IgD-negative memory B cell (primary cell): ENCODE results near the gene GNB5. TPM values are rescaled to one million over a fixed set of nuclear protein-coding genes. Genes with fewer than 3 reads are reported as not detected.

Source experiments
- H3K27ac Mint-ChIP-seq, 3 donors: one replicate each; pipeline ENCODE4 v1.8.0; 2020 to 2022; ENCODE audit warnings: mild to moderate bottlenecking in 3 of 3, mixed read lengths in 3 of 3, moderate library complexity in 1 of 3
- H3K27me3 Mint-ChIP-seq: one replicate; pipeline ENCODE4 v1.8.0; 2021; ENCODE audit warnings: mixed read lengths
- H3K36me3 Mint-ChIP-seq: one replicate; pipeline ENCODE4 v1.8.0; 2020; ENCODE audit warnings: mild to moderate bottlenecking, mixed read lengths
- H3K4me1 Mint-ChIP-seq, 3 donors: one replicate each; pipeline ENCODE4 v1.8.0; 2020 to 2022; ENCODE audit warnings: mixed read lengths in 3 of 3, mild to moderate bottlenecking in 1 of 3
- H3K4me3 Mint-ChIP-seq, 4 donors: one replicate each; pipeline ENCODE4 v1.8.0; 2020 to 2022; ENCODE audit warnings: mild to moderate bottlenecking in 4 of 4, mixed read lengths in 4 of 4, moderate library complexity in 3 of 4
- H3K9me3 Mint-ChIP-seq, 3 donors: one replicate each; pipeline ENCODE4 v1.8.0; 2020 to 2021; ENCODE audit warnings: mixed read lengths in 3 of 3, mild to moderate bottlenecking in 1 of 3
- polyA plus RNA-seq: library from polyadenylated mRNA; unstranded; fragments of 300-500 nt; fragmentation: Illumina TruSeq; gene quantifications from one replicate; pipeline ENCODE4 v1.2.3, GENCODE V29; 2021

The GNB5 gene
- polyA plus RNA-seq, 1 donor from 2014 or later, result 83.2 TPM

DNA sequence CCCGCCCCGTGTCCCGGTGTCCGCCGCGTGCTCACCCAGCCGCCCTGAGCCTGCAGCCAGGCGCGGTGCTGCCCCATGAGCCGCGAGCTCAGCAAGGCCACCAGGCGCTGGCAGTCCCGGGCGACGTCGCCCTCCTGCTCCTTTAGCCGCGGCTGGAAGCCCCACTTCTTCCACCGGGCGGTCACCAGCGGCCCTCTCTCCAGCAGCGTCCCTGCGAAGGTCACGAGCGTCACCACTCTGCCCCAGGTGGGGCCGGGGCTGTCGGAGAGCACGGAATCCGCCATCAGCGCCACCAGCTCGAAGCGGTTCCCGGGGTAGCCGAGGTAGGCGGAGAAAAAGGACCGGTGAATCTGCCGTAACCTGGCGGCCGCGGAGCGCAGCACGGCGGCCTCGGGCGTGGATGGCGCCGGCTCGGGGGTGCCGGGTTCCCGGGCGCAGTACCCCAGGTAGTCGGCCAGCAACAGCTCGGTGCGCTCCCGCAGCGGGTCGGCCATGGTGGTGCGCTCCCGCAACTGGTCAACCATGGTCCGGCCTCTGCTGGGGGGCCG lies 78.9 kb downstream of the GNB5 start:
- Mint-ChIP-seq H3K27me3 (peaks cover 14% of the 10 kb centered on the region), H3K27ac (no peak overlapping the region)

DNA sequence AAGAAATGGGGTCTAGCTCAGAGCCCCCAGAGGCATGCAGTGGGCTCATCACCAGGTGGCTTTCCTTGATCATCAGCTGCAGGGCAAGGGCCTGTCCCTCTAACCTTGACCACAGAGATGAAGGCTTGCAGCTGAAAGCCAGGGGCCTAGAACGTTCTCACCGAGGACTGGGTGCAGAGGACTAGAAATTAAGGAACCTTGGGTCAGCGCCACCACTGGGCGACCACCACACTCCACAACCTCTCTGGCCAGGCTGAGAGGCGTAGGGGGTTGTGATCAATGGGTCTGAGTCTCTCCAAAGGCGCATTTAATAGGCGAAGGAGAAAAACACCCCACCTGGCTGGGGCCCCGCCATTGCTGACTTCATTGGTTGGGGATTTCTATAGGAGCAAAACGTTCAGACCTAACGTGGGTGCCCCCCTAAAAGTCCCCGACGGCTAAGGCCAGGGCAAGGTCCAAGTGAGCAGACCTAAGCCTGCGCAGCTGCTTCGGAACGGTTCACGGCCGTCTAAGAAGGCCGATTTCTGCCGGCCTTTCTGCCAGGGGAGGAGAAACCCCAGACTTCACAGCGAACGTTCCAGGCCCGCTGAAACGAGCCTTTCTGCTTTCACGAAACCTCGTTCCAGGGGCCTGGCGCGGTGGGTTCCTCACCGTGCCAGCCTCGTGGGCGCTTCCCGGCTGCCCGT lies 79.5 kb downstream of the GNB5 start:
- Mint-ChIP-seq H3K9me3 (no peaks in the 10 kb centered on the region), H3K27ac (peak overlapping the region in 1 of 3 donors; percentile 22), H3K36me3 (no peaks in the 10 kb centered on the region), H3K4me1 (peaks cover 9 to 14% (median 11%) of the 10 kb centered on the region in 3 donors), H3K27me3 (peaks cover 14% of the 10 kb centered on the region), H3K4me3 (peak overlapping the region; percentile 58 to 91 (median 83))

More for the DNA sequence above, 78.9 kb downstream of the GNB5 start:
- Mint-ChIP-seq H3K36me3 (no peaks in the 10 kb centered on the region), H3K4me3 (peak overlapping the region in 3 of 4 donors; percentile 79 to 91 (median 87)), H3K4me1 (peaks cover 10 to 14% (median 11%) of the 10 kb centered on the region in 3 donors), H3K9me3 (no peaks in the 10 kb centered on the region)

DNA sequence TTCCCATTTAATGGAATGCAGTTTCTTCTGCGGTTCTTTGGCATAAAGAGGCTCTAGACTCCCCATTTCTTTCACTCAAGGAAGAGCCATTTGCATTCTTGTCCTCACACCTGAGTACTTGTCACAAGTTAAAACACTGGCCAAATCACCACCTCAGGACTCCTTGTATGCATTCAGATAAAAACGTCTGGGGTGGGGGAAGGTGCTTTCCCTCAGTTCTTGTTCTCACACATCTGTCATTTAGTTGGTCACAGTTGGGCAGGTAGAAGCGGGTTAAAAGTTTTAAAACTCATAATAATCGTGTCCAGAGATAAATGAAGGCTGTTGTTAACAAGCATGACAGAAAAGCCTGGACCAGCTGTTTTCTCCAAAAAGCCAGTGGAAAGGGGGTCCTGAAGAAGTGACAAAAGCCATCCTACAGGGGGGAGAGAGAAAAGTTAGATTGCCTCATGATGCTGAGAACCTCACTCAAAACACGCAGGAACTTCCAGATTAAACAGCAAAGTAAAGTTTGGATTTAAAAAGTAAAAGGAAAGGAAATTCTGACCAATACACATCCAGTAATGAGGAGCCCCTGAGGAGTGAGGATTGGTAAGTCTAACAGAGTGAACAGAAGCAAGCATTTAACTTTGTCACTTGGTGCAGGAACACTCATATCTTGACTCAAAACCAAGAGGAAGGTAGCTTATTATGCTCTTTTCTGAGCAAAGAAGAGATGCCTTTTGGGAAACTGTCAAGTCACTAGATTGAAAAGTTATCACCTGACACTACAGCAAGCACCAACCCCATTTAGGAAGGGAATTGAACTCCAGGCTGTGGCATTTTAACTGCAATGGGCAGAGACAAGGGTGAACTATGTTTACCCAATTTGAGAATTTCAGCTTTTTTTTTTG lies 81.4 kb downstream of the GNB5 start:
- no peaks in the 10 kb centered on the region for H3K9me3 Mint-ChIP-seq
- no peaks in the 10 kb centered on the region for H3K36me3 Mint-ChIP-seq
- peak overlapping the region in 3 of 4 donors; percentile 39 to 68 (median 50) for H3K4me3 Mint-ChIP-seq
- H3K27me3 Mint-ChIP-seq, result peaks cover 14% of the 10 kb centered on the region
- peak overlapping the region in 1 of 3 donors; percentile 29 for H3K27ac Mint-ChIP-seq
- H3K4me1 Mint-ChIP-seq, result peaks cover 7 to 14% (median 13%) of the 10 kb centered on the region in 3 donors

DNA sequence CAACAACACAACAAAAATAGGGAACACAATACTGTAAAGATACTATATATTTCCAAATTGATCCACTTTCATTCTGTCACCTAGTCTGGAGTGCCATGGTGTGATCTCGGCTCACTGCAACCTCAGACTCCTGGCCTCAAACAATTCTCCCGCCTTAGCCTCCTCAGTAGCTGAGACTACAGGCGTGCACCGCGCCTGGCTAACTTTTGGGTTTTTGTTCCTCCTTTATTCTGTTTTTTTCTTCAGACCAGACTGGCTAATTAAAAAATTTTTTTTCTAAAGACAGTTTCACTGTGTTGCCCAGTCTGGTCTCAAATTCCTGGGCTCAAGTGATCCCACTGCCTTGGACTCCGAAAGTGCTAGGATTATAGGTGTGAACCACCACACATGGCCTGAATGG lies 84.0 kb downstream of the GNB5 start:
- Mint-ChIP-seq H3K36me3 (no peaks in the 10 kb centered on the region), H3K4me3 (no peak overlapping the region), H3K4me1 (peaks cover 21 to 31% (median 30%) of the 10 kb centered on the region in 3 donors), H3K27ac (no peak overlapping the region), H3K27me3 (peaks cover 17% of the 10 kb centered on the region), H3K9me3 (no peaks in the 10 kb centered on the region)

DNA sequence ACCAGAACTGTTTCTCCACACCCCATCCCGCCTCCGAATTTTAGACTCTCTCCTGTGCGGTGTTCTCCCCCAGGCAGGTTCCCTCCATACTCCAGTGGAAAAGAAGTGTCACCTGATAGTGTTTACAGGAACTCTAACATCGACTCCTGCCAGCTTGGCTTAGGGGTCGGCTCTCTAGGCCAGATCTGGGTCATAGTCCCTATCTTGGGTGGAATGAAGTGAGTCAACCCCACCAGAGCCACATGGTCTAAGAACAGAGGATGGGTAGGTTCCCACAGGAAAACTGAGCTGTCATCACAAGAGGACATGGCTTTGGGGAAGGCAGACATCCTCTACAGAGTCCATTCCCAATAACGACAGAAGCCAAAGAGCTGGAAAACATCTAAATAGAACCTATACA lies 84.6 kb downstream of the GNB5 start:
- Mint-ChIP-seq H3K4me1 (peaks cover 25 to 37% (median 34%) of the 10 kb centered on the region in 3 donors), H3K36me3 (no peaks in the 10 kb centered on the region), H3K4me3 (no peak overlapping the region), H3K9me3 (peaks cover 0 to 2% (median 0%) of the 10 kb centered on the region in 3 donors), H3K27ac (peak overlapping the region in 2 of 3 donors; percentile 28 to 74), H3K27me3 (peaks cover 16% of the 10 kb centered on the region)

DNA sequence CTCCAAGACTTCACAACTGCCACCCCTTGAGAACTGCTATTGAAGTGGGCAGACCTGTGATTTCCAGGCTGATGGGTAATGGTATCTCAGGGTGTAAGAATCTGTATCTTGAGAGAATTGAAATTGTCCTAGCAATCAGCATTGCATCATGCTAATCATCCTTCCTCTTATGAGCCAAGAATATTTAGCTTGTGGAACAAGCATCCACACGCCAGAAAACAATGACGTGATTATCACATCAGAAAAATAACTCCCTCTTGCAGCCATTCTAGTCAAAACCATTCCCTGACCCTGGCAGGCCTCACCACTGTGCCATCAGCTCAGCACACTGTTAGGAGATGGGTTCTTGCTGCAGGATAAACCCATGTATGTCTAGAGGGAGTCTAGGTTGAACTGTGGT lies 85.3 kb downstream of the GNB5 start:
- Mint-ChIP-seq H3K36me3 (no peaks in the 10 kb centered on the region), H3K4me3 (no peak overlapping the region), H3K9me3 (peaks cover 0 to 2% (median 0%) of the 10 kb centered on the region in 3 donors), H3K27me3 (peaks cover 10% of the 10 kb centered on the region), H3K27ac (no peak overlapping the region), H3K4me1 (peaks cover 29 to 32% (median 32%) of the 10 kb centered on the region in 3 donors)

DNA sequence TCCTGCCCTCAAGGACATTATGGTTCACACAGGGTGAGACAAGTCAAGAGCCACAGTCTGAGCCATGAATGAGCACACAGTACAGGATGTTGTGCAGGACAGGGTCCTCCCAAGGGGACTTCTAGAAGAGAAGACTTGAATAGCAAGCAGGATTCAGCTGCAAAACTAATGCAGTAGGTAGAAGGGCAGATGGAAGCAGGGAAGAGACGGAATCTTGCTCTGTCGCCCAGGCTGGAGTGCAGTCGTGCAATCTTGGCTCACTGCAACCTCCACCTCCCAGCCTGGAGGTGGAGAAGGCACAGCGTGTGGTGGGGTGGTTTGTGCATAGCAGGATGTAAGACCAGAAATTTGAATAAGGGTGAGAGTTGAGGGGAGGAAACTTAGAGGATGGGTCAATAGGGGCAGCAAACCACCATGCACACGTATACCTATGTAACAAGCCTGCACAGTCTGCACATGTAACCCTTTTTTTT lies 86.6 kb downstream of the GNB5 start:
- Mint-ChIP-seq H3K4me1 (peaks cover 23 to 26% (median 26%) of the 10 kb centered on the region in 3 donors), H3K9me3 (peaks cover 0 to 2% (median 0%) of the 10 kb centered on the region in 3 donors), H3K27me3 (peaks cover 8% of the 10 kb centered on the region), H3K4me3 (peak overlapping the region in 2 of 4 donors; percentile 18 to 74), H3K27ac (no peak overlapping the region), H3K36me3 (no peaks in the 10 kb centered on the region)

DNA sequence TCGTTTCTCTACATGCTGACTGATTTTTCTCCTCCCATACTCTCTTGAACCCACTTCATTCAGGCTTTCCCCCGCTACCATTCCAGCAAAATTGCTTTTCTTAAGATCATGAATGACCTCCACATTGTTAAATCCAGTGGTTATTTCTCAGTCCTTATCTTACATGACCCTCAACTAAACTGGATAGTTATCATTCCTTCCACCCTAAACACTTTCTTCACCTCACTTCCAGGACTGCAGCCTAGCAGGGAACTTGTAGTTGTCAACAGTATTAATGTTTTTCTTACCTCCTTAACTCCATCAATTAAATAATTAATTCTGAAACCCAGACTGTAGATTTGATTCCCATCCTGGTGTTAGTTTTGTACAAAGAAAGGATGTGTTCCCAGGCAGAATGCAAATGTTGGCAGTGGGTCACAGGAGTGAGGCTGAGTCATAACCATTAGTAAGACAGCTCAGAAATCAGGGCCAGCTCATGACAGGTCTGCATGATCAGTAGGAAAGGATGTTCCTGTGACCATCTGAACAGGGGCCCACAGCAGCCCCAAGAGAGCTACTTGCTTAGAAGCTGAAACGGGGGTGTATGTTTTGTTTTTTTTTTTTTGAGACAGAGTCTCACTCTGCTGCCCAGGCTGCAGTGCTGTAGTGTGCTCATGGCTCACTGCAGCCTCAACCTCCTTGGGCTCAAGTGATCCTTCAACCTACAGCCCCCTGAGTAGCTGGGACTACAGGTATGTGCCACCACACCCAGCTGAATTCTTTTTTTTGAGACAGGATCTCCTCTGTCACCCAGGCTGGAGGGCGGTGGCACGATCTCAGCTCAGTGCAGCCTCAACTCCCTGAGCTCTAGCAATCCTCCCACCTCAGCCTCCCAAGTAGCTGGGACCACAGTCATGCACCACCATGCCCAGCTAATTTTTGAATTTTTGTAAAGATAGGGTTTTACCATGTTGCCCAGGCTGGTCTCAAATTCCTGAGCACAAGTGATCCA lies 87.7 kb downstream of the GNB5 start:
- Mint-ChIP-seq H3K4me1 (peaks cover 23% of the 10 kb centered on the region in 3 donors), H3K36me3 (no peaks in the 10 kb centered on the region), H3K9me3 (peaks cover 0 to 2% (median 0%) of the 10 kb centered on the region in 3 donors), H3K4me3 (peak overlapping the region in 2 of 4 donors; percentile 49 to 76), H3K27me3 (peaks cover 3% of the 10 kb centered on the region), H3K27ac (peak overlapping the region in 2 of 3 donors; percentile 50 to 86)

DNA sequence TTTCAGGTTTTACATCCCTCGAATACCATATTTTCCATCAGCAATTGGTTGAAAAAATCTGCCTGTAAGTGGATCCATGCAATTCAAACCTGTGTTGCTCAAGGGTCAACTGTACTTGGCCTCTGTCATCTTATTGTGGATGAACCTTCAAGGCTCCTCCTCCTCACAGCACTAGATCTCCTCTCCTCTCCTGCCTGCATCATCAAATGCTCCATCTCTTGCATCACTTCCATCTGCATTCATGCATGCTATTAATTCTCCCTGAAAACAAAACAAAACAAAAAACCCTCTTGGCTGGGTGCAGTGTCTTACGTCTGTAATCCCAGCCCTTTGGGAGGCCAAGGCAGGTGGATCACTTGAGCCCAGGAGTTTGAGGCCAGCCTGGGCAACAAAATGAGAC lies 88.7 kb downstream of the GNB5 start:
- peak overlapping the region in 1 of 3 donors; percentile 35 for H3K27ac Mint-ChIP-seq
- H3K27me3 Mint-ChIP-seq, result peaks cover 3% of the 10 kb centered on the region
- peaks cover 0 to 2% (median 0%) of the 10 kb centered on the region in 3 donors for H3K9me3 Mint-ChIP-seq
- H3K4me1 Mint-ChIP-seq, result peaks cover 23% of the 10 kb centered on the region in 3 donors
- H3K4me3 Mint-ChIP-seq, result peak overlapping the region in 2 of 4 donors; percentile 15 to 52
- no peaks in the 10 kb centered on the region for H3K36me3 Mint-ChIP-seq

DNA sequence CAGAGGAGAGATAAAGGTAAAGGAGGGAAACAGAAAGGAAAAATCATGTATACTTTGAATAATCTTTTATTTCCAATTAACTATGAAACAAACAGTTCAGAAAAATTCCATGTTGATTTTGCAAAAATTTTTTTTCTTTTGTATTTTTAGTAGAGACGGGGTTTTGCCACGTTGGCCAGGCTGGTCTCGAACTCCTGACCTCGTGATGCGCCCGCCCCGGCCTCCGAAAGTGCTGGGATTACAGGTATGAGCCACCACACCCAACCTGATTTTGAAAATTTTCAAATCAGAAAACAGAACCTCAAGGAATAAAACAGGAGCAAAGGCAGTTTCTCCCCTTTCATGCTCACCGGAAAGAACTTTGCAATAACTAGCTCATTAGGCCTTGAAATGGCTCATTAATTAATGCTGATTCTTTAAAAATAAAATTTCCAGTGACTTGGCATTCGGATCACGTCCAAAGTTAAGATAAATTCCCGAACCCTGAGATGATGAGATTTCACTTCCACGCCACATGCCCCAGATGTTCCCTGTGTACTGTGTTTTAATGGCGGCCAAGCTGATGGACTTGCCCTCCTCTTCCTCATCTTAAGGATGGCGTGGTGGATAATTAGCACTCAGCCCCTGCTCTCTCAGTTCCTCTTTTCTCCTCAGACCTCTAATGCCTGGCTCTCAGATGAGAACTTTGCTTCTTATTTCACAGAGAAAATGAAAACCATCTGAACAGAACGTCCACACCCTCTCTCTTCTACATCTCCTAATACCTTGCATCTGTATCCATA lies 89.5 kb downstream of the GNB5 start:
- Mint-ChIP-seq H3K27me3 (peaks cover 3% of the 10 kb centered on the region), H3K27ac (peak overlapping the region in 1 of 3 donors; percentile 35), H3K9me3 (peaks cover 0 to 2% (median 0%) of the 10 kb centered on the region in 3 donors), H3K4me1 (peaks cover 23% of the 10 kb centered on the region in 3 donors), H3K36me3 (no peaks in the 10 kb centered on the region), H3K4me3 (peak overlapping the region in 1 of 4 donors; percentile 52)

DNA sequence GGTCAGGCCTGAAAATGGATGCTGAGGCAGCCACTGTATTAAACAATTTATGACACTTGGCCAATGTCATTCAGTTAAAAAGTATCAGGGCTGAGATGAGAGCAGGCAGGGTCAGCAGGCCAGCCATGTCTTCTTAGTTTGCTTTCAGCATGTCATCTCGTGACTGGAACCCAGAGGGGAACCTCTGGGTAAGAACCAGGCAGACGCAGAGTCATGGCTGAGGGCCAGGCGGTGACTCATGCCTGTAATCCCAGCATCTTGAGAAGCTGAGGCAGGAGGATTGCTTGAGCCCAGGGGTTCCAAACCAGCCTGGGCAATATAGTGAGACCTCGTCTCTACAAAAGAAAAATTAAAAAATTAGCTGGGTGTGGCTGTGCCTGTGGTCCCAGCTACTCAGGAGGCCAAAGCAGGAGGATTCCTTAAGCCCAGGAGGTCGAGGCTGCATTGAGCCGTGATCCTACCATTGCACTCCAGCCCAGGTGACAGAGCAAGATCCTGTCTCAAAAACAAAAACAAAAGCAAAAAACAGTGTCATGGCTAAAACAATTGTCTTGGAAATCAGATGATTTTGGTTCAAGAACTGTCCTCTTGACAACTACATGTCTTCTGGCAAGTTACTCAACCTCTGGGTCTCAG lies 90.3 kb downstream of the GNB5 start:
- H3K27me3 Mint-ChIP-seq, result peaks cover 3% of the 10 kb centered on the region
- H3K27ac Mint-ChIP-seq, result no peak overlapping the region
- peaks cover 23% of the 10 kb centered on the region in 3 donors for H3K4me1 Mint-ChIP-seq
- no peaks in the 10 kb centered on the region for H3K36me3 Mint-ChIP-seq
- H3K9me3 Mint-ChIP-seq, result peaks cover 0 to 2% (median under 1%) of the 10 kb centered on the region in 3 donors
- no peak overlapping the region for H3K4me3 Mint-ChIP-seq

DNA sequence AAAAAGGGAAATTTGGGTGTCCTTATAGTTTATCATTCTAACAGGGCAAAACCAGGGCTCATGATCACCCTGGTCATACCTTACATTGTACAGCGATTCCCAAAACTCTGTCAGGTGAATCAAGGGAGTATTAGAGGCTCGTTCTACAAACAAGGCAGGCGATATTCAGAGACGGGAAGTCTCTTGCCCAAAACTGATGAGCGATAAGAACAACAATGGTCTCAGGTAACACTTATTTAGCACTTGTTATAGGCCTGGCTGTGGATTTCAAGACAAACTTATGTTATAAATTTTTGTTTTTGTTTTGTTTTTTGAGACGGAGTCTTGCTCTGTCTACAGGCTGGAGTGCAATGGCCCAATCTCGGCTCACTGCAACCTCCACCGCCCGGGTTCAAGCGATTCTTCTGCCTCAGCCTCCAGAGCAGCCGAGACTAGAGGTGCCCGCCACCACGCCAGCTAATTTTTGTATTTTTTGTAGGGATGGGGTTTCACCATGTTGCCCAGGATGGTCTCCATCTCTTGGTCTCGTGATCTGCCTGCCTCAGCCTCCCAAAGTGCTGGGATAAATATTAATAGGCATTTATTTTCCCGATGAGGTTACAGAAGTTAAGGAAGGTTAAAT lies 91.4 kb downstream of the GNB5 start:
- H3K27me3 Mint-ChIP-seq, result peaks cover 3% of the 10 kb centered on the region
- no peaks in the 10 kb centered on the region for H3K36me3 Mint-ChIP-seq
- H3K4me1 Mint-ChIP-seq, result peaks cover 21 to 23% (median 23%) of the 10 kb centered on the region in 3 donors
- no peak overlapping the region for H3K27ac Mint-ChIP-seq
- H3K9me3 Mint-ChIP-seq, result peaks cover 0 to 5% (median 2%) of the 10 kb centered on the region in 3 donors
- no peak overlapping the region for H3K4me3 Mint-ChIP-seq
